Endodermal cell (in vitro differentiated cells): ENCODE measurements around the gene LPP. TPM values are rescaled to one million over a fixed set of nuclear protein-coding genes. Genes with fewer than 3 reads are reported as not detected.

ENCODE experiments used
- DNase-seq: peaks from one replicate; pipeline ENCODE4 v3.0.0-alpha.2; 2017
- H3K27ac ChIP-seq: 2 replicates; pipeline ENCODE4 v1.5.1; 2013; ENCODE audit warnings: mild to moderate bottlenecking, low read depth, low read length, moderate library complexity
- H3K27me3 ChIP-seq: 2 replicates; pipeline ENCODE4 v1.6.1; 2013; ENCODE audit warnings: mild to moderate bottlenecking, low read length, moderate library complexity; ENCODE audit not compliant: insufficient read depth, control insufficient read depth, poor library complexity, severe bottlenecking
- H3K36me3 ChIP-seq: 2 replicates; pipeline ENCODE4 v1.7.0; 2013; ENCODE audit warnings: mild to moderate bottlenecking, low read length, moderate library complexity; ENCODE audit not compliant: control insufficient read depth, insufficient read depth
- H3K4me1 ChIP-seq: one replicate; pipeline ENCODE4 v1.7.0; 2013; ENCODE audit warnings: low read length; ENCODE audit not compliant: control insufficient read depth, insufficient read depth
- H3K4me3 ChIP-seq: 2 replicates; pipeline ENCODE4 v1.5.1; 2013; ENCODE audit warnings: mild to moderate bottlenecking, low read length, moderate library complexity
- H3K9ac ChIP-seq: 2 replicates; pipeline ENCODE4 v1.6.1; 2013; ENCODE audit warnings: mild to moderate bottlenecking, low read length, moderate library complexity; ENCODE audit not compliant: poor library complexity, severe bottlenecking; ENCODE audit errors: extremely low read depth
- H3K9me3 ChIP-seq: 2 replicates; pipeline ENCODE4 v1.6.1; 2013; ENCODE audit warnings: mild to moderate bottlenecking, low read length, moderate library complexity; ENCODE audit not compliant: control insufficient read depth
- H3K27ac Mint-ChIP-seq: 2 replicates; pipeline ENCODE4 v1.8.0; 2020; ENCODE audit warnings: mixed read lengths
- H3K27me3 Mint-ChIP-seq: 2 replicates; pipeline ENCODE4 v1.8.0; 2021; ENCODE audit warnings: mild to moderate bottlenecking, mixed read lengths; ENCODE audit not compliant: insufficient read depth
- H3K36me3 Mint-ChIP-seq: 2 replicates; pipeline ENCODE4 v1.8.0; 2020; ENCODE audit warnings: low read depth, mixed read lengths
- H3K4me1 Mint-ChIP-seq: 2 replicates; pipeline ENCODE4 v1.8.0; 2020; ENCODE audit warnings: mixed read lengths
- H3K4me3 Mint-ChIP-seq: 2 replicates; pipeline ENCODE4 v1.8.0; 2020; ENCODE audit warnings: mild to moderate bottlenecking, moderate library complexity, mixed read lengths
- H3K9me3 Mint-ChIP-seq: 2 replicates; pipeline ENCODE4 v1.8.0; 2020; ENCODE audit warnings: mild to moderate bottlenecking, mixed read lengths
- WGBS, 2 experiments: methylation state at CpG; one replicate each; pipeline versions ENCODE4 v1.1.5 to v1.1.7; 2013; ENCODE audit warnings: missing lambda C conversion rate in 2 of 2, mixed read lengths in 1 of 2; ENCODE audit not compliant: insufficient coverage in 1 of 2, insufficient read length in 1 of 2; 5-methylcytosine and 5-hydroxymethylcytosine counted together
- total RNA-seq, 2 donors: library from RNA; stranded (reverse); fragmentation: NEBNext Ultra II Directional in 1 of 2; extraction: Animal tissue kit (Norgen Biotek cat#: 25700) in 1 of 2; gene quantifications; 2 replicates in 1 of 2; 3 replicates in 1 of 2; pipeline ENCODE4 v1.2.1, GENCODE V29; 2021
- TF ChIP-seq, protein P1 (sequence below): fragments of 200-600 bp; sonication (generic); conservative IDR thresholded peaks from 2 replicates; pipeline ENCODE4 v1.5.0; 2021; ENCODE audit warnings: antibody characterized with exemption, mild to moderate bottlenecking

LPP gene
- total RNA-seq, 2 donors from 2014 or later: 78.0 to 105 TPM

DNA sequence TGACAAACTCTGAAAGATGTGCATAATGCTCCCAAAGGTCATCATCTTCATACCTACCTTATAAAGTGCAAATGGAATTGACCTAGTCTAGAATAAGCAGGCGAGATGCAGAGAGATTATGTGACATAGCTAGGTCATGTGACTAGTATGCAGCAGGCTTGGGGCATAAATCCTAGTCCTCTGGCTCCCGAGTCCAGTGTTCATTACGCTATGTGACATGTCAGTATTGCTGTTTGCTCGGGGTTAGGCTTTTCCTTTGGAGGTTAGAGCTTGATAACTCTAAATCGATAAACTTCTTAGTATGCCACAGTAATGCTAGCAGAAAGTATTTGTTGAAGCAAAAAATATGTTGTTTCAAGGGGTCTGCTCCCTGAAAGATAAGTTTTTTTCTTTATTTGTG lies 536.1 kb downstream of the LPP start:
- H3K4me3 Mint-ChIP-seq: no peak overlapping the region
- WGBS, 2 experiments: 93 to 100% methylated on average over 3 to 5 of the region's 5 CpGs
- Histone ChIP-seq H3K27ac (no peak overlapping the region), H3K36me3 (no peaks in the 10 kb centered on the region), H3K27me3 (no peaks in the 10 kb centered on the region), H3K9ac (no peak overlapping the region), H3K9me3 (peaks cover 10% of the 10 kb centered on the region), H3K4me1 (no peaks in the 10 kb centered on the region), H3K4me3 (no peak overlapping the region)
- H3K27me3 Mint-ChIP-seq: no peaks in the 10 kb centered on the region
- H3K9me3 Mint-ChIP-seq: no peaks in the 10 kb centered on the region
- TF ChIP-seq, protein P1, sequence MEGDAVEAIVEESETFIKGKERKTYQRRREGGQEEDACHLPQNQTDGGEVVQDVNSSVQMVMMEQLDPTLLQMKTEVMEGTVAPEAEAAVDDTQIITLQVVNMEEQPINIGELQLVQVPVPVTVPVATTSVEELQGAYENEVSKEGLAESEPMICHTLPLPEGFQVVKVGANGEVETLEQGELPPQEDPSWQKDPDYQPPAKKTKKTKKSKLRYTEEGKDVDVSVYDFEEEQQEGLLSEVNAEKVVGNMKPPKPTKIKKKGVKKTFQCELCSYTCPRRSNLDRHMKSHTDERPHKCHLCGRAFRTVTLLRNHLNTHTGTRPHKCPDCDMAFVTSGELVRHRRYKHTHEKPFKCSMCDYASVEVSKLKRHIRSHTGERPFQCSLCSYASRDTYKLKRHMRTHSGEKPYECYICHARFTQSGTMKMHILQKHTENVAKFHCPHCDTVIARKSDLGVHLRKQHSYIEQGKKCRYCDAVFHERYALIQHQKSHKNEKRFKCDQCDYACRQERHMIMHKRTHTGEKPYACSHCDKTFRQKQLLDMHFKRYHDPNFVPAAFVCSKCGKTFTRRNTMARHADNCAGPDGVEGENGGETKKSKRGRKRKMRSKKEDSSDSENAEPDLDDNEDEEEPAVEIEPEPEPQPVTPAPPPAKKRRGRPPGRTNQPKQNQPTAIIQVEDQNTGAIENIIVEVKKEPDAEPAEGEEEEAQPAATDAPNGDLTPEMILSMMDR: no peak
- no peak overlapping the region for H3K27ac Mint-ChIP-seq
- H3K36me3 Mint-ChIP-seq: no peaks in the 10 kb centered on the region
- peaks cover 14% of the 10 kb centered on the region for H3K4me1 Mint-ChIP-seq
- no peak for DNase-seq

DNA sequence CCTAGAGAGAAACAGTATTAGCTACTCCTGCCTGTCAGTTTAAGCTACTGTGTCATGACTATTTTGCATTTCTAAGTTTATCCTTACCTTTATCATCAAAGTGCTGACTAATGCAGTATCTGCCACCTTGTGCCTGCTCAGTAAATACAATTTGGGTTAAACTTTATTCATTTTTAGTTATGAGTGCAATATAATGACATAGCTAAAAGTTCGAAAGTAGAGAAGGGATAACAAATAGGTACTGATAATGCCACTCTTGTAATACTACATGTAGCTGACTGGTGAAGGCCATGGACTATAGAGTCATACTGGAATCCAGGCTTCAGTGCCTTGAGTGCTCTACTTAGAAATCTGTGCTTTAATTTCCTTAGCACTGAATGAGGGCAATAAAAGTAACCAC lies 537.0 kb downstream of the LPP start:
- no peaks in the 10 kb centered on the region for H3K36me3 ChIP-seq
- Mint-ChIP-seq H3K27me3 (no peaks in the 10 kb centered on the region), H3K4me1 (peaks cover 14% of the 10 kb centered on the region), H3K4me3 (no peak overlapping the region), H3K27ac (no peak overlapping the region), H3K9me3 (no peaks in the 10 kb centered on the region), H3K36me3 (no peaks in the 10 kb centered on the region)
- no peak overlapping the region for H3K27ac ChIP-seq
- no peaks in the 10 kb centered on the region for H3K27me3 ChIP-seq
- H3K4me3 ChIP-seq: no peak overlapping the region
- H3K9me3 ChIP-seq: peaks cover 10% of the 10 kb centered on the region
- no peaks in the 10 kb centered on the region for H3K4me1 ChIP-seq
- H3K9ac ChIP-seq: no peak overlapping the region
- no peak for DNase-seq
- TF ChIP-seq, protein P1: no peak
- 83 to 96% methylated on average over 1 of the region's 1 CpG for WGBS, 2 experiments

DNA sequence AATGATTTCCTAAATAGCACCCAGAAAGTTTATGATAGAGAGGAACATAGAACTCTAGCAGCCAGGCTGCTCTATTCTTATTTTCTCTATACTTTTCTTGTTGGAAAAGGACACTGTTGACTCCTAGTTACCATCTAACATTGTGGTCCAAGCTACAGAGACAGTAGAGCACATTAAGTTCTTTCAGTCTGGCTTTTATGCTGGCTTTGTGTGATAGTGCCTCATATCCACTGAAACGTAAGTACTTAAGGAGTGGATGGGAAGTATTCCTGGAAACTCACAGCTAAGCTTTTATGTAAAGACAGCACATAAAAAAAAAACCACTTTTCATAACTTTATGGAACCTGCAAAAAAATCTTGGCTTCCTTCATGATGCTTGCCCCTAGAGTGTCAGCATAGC lies 537.7 kb downstream of the LPP start:
- TF ChIP-seq, protein P1: no peak
- Mint-ChIP-seq H3K27ac (no peak overlapping the region), H3K9me3 (no peaks in the 10 kb centered on the region), H3K4me1 (peaks cover 9% of the 10 kb centered on the region), H3K4me3 (no peak overlapping the region), H3K27me3 (no peaks in the 10 kb centered on the region), H3K36me3 (no peaks in the 10 kb centered on the region)
- Histone ChIP-seq H3K4me3 (no peak overlapping the region), H3K9me3 (peaks cover 10% of the 10 kb centered on the region), H3K27ac (no peak overlapping the region), H3K27me3 (no peaks in the 10 kb centered on the region), H3K36me3 (no peaks in the 10 kb centered on the region), H3K9ac (no peak overlapping the region), H3K4me1 (no peaks in the 10 kb centered on the region)
- WGBS, 2 experiments: 93% methylated on average over 1 of the region's 1 CpG; no CpG with 5 or more reads in 1 of the 2 experiments
- no peak for DNase-seq
